Smooth muscle cell (in vitro differentiated cells): ENCODE results near the gene MEGF6. TPM values are rescaled to one million over a fixed set of nuclear protein-coding genes. Genes with fewer than 3 reads are reported as not detected.

Experiments used
- DNase-seq: peaks from one replicate; lab custom pipeline; 2025; ENCODE audit not compliant: unreplicated experiment; lab: John Stamatoyannopoulos, UW
- H2AFZ ChIP-seq: fragments of 200-600 bp; sonication (generic); 2 replicates; pipeline ENCODE4 v1.6.0; 2016; ENCODE audit warnings: antibody characterized with exemption, low read depth, mild to moderate bottlenecking
- H3F3A ChIP-seq: fragments of 200-600 bp; sonication (generic); 2 replicates; pipeline ENCODE4 v1.6.0; 2017; ENCODE audit warnings: antibody characterized with exemption, low read depth
- H3K27ac ChIP-seq: fragments of 200-600 bp; sonication (generic); 2 replicates; pipeline ENCODE4 v1.5.1; 2016; ENCODE audit warnings: low read depth, mild to moderate bottlenecking
- H3K27me3 ChIP-seq: fragments of 200-600 bp; sonication (generic); 2 replicates; pipeline ENCODE4 v1.6.1; 2016; ENCODE audit warnings: low read depth, mild to moderate bottlenecking
- H3K36me3 ChIP-seq: fragments of 200-600 bp; sonication (generic); 2 replicates; pipeline ENCODE4 v1.5.1; 2016; ENCODE audit warnings: low read depth
- H3K4me1 ChIP-seq: fragments of 200-600 bp; sonication (generic); 2 replicates; pipeline ENCODE4 v1.5.1; 2016; ENCODE audit warnings: low read depth
- H3K4me2 ChIP-seq: fragments of 200-600 bp; sonication (generic); 2 replicates; pipeline ENCODE4 v1.6.0; 2016; ENCODE audit warnings: mild to moderate bottlenecking
- H3K4me3 ChIP-seq: fragments of 200-600 bp; sonication (generic); 2 replicates; pipeline ENCODE4 v1.5.1; 2016; ENCODE audit warnings: mild to moderate bottlenecking
- H3K79me2 ChIP-seq: fragments of 200-600 bp; sonication (generic); 2 replicates; pipeline ENCODE4 v1.6.0; 2016; ENCODE audit warnings: low read depth, mild to moderate bottlenecking
- H3K9ac ChIP-seq: fragments of 200-600 bp; sonication (generic); 2 replicates; pipeline ENCODE4 v1.6.0; 2016; ENCODE audit warnings: low read depth
- H3K9me3 ChIP-seq: fragments of 200-600 bp; sonication (generic); replicated peaks from 2 replicates; pipeline ENCODE4 v1.5.1; 2016; ENCODE audit warnings: low read depth
- H4K20me1 ChIP-seq: fragments of 200-600 bp; sonication (generic); 2 replicates; pipeline ENCODE4 v1.6.0; 2016; ENCODE audit warnings: low read depth
- WGBS: methylation state at CpG from one replicate; pipeline ENCODE4 v1.1.7; 2016; ENCODE audit warnings: low lambda C conversion rate; 5-methylcytosine and 5-hydroxymethylcytosine counted together
- polyA plus RNA-seq: library from polyadenylated mRNA; unstranded; fragments of >200 nt; fragmentation: Nextera tagmentation; extraction: Ambion mirVana; gene quantifications from 2 replicates; pipeline ENCODE4 v1.2.1, GENCODE V29; 2016
- total RNA-seq: library from RNA; depleted of rRNA; stranded (reverse); fragments of >200 nt; gene quantifications from 2 replicates; pipeline ENCODE4 v1.2.3, GENCODE V29; 2014
- TF ChIP-seq, protein P1 (sequence below): fragments of 200-600 bp; sonication (generic); IDR thresholded peaks from 2 replicates; pipeline ENCODE4 v1.5.1; 2017; ENCODE audit warnings: borderline replicate concordance, mild to moderate bottlenecking, antibody characterized with exemption; ENCODE audit not compliant: insufficient read depth, poor library complexity, severe bottlenecking

The MEGF6 gene
- total and polyA plus RNA-seq, 2 experiments from 2014 or later = 6.5 to 12.8 TPM

- Histone ChIP-seq H3K4me3 (no peak overlapping the region), H3K27ac (no peak overlapping the region), H3K27me3 (no peaks in the 10 kb centered on the region), H4K20me1 (no peaks in the 10 kb centered on the region), H3K4me2 (no peak overlapping the region), H3K4me1 (no peaks in the 10 kb centered on the region), H3K9me3 (no peaks in the 10 kb centered on the region), H2AFZ (no peak overlapping the region), H3K9ac (no peak overlapping the region), H3F3A (no peaks in the 10 kb centered on the region), H3K79me2 (no peaks in the 10 kb centered on the region), H3K36me3 (no peaks in the 10 kb centered on the region)
- DNase-seq = no peak
- TF ChIP-seq, protein P1, sequence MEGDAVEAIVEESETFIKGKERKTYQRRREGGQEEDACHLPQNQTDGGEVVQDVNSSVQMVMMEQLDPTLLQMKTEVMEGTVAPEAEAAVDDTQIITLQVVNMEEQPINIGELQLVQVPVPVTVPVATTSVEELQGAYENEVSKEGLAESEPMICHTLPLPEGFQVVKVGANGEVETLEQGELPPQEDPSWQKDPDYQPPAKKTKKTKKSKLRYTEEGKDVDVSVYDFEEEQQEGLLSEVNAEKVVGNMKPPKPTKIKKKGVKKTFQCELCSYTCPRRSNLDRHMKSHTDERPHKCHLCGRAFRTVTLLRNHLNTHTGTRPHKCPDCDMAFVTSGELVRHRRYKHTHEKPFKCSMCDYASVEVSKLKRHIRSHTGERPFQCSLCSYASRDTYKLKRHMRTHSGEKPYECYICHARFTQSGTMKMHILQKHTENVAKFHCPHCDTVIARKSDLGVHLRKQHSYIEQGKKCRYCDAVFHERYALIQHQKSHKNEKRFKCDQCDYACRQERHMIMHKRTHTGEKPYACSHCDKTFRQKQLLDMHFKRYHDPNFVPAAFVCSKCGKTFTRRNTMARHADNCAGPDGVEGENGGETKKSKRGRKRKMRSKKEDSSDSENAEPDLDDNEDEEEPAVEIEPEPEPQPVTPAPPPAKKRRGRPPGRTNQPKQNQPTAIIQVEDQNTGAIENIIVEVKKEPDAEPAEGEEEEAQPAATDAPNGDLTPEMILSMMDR = no peak
- 93% methylated on average over 18 of the region's 18 CpGs for WGBS
Observed at GRCh38 chr1:3444298-3444697, 167.0 kb downstream of the MEGF6 start.

DNA sequence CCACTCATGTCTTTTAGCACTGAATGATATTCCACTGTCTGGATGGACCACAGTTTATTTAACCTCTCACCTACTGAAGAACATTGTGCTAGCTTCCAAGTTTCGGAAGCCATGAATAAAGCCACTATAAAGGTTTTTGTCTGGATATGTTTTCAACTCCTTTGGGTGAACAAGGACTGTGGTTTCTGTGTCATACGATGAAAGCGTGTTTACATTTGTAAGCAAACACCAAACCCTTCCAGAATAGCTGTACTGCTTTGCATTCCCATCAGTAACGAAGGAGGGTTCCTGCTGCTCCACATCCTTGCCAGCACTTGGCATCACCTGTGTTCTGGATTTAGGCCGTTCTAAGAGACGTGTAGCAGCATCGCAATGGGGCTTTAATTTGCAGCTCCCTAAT, 167.5 kb downstream of the MEGF6 start:
- DNase-seq = no peak
- Histone ChIP-seq H3K4me3 (no peak overlapping the region), H3K27me3 (no peaks in the 10 kb centered on the region), H3F3A (no peaks in the 10 kb centered on the region), H3K9ac (no peak overlapping the region), H3K36me3 (no peaks in the 10 kb centered on the region), H4K20me1 (no peaks in the 10 kb centered on the region), H3K9me3 (no peaks in the 10 kb centered on the region), H2AFZ (no peak overlapping the region), H3K4me1 (no peaks in the 10 kb centered on the region), H3K27ac (no peak overlapping the region), H3K79me2 (no peaks in the 10 kb centered on the region), H3K4me2 (no peak overlapping the region)
- WGBS = 93% methylated on average over 7 of the region's 7 CpGs
- TF ChIP-seq, protein P1 = no peak

DNA sequence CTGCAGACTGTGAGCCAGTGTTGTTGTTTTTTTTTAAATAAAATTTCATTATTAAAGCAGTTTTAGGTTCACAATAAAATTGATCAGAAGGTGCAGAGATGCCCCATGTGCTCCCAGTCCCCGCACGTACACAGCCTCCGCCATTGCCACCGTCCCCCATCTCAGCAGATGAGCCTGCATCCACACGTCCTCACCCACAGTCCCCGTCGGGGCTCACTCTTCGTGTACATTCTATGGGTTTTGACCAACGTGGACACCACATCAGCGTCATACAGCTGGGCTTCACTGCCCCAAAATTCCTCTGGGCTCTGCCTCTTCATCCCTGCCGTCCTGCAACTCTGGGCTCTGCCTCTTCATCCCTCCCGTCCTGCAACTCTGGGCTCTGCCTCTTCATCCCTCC, 168.4 kb downstream of the MEGF6 start:
- Histone ChIP-seq H3K4me3 (no peak overlapping the region), H3K79me2 (no peaks in the 10 kb centered on the region), H2AFZ (no peak overlapping the region), H3F3A (no peaks in the 10 kb centered on the region), H3K9ac (no peak overlapping the region), H3K4me2 (no peak overlapping the region), H3K36me3 (no peaks in the 10 kb centered on the region), H3K9me3 (no peaks in the 10 kb centered on the region), H3K4me1 (no peaks in the 10 kb centered on the region), H3K27me3 (no peaks in the 10 kb centered on the region), H4K20me1 (no peaks in the 10 kb centered on the region), H3K27ac (no peak overlapping the region)
- WGBS = 91% methylated on average over 12 of the region's 12 CpGs
- TF ChIP-seq, protein P1 = no peak
- DNase-seq = no peak

DNA sequence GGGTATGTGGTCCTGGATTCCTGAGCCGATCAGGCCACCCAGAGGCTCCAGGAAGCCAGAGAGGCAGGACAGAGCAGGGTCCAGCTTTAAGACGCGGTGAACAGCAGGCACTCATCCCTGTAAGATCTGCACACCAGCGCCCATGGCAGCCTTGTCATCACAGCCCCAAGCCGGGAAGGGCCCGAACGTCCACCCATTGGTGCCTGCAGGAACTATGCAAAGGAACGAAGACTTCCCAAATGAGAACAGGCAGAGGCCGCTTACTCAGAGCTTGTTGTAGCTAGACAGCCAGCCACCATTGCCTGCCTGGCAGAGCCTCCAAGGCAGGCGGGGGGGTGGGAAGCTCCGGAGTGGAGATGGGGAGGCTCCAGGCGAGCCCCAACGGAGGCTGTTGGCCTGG, 169.0 kb downstream of the MEGF6 start:
- Histone ChIP-seq H3K4me3 (no peak overlapping the region), H3K4me2 (no peak overlapping the region), H3K9ac (no peak overlapping the region), H2AFZ (no peak overlapping the region), H3K4me1 (no peaks in the 10 kb centered on the region), H3K36me3 (no peaks in the 10 kb centered on the region), H3K79me2 (no peaks in the 10 kb centered on the region), H4K20me1 (no peaks in the 10 kb centered on the region), H3K27ac (no peak overlapping the region), H3K9me3 (no peaks in the 10 kb centered on the region), H3K27me3 (no peaks in the 10 kb centered on the region), H3F3A (no peaks in the 10 kb centered on the region)
- TF ChIP-seq, protein P1 = no peak
- no peak for DNase-seq
- 90% methylated on average over 12 of the region's 13 CpGs for WGBS
